Central memory CD8-positive, alpha-beta T cell (primary cell): Measurements from ENCODE around the gene BABAM2.

Experiments used
- ATAC-seq: fragments of 150-1000 bp; cut with Tn5 transposase; replicated peaks from 2 replicates; pipeline ENCODE4 v1.10.0; 2022; ENCODE audit warnings: mild to moderate bottlenecking, moderate FRiP score, moderate number of reproducible peaks; ENCODE audit not compliant: poor library complexity, severe bottlenecking; ENCODE audit errors: extremely low read depth
- DNase-seq, 2 donors: peaks; one replicate each; pipeline ENCODE4 v3.0.0; 2021; ENCODE audit warnings: low spot score in 2 of 2
- H3K27ac Mint-ChIP-seq: one replicate; pipeline ENCODE4 v1.8.0; 2022; ENCODE audit warnings: low read depth, mild to moderate bottlenecking, moderate library complexity, mixed read lengths
- H3K27me3 Mint-ChIP-seq: one replicate; pipeline ENCODE4 v1.8.0; 2022; ENCODE audit warnings: mixed read lengths
- H3K36me3 Mint-ChIP-seq: one replicate; pipeline ENCODE4 v1.8.0; 2022; ENCODE audit warnings: mild to moderate bottlenecking, moderate library complexity, mixed read lengths; ENCODE audit not compliant: insufficient read depth
- H3K4me1 Mint-ChIP-seq: one replicate; pipeline ENCODE4 v1.8.0; 2022; ENCODE audit warnings: mixed read lengths
- H3K4me3 Mint-ChIP-seq: one replicate; pipeline ENCODE4 v1.8.0; 2022; ENCODE audit warnings: mild to moderate bottlenecking, moderate library complexity, mixed read lengths
- H3K9me3 Mint-ChIP-seq: one replicate; pipeline ENCODE4 v1.8.0; 2022; ENCODE audit warnings: mixed read lengths

The BABAM2 gene

DNA sequence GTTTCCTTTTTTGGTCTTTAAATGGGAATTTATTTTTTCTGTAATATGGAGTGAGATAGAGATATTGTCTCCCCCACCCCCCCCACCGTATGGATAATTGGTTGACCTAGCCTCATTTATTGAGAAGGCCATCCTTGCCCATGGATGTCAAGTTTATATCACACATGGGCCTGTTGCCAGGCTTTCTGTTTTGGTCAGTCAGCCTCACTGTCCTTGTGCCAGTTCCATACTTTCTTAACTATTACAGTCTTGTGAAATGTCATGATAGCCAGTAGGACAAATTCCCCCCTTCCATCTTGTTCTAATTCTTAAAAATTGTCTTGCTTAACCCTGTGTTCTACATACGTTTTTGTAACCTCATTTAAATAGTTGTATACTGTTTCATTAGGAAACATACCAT is 12.5 kb downstream of the BABAM2 start:
- DNase-seq (no peak), ATAC-seq (no peak)
- Mint-ChIP-seq H3K27ac (no peak overlapping the region), H3K4me3 (no peak overlapping the region), H3K27me3 (no peaks in the 10 kb centered on the region), H3K9me3 (no peaks in the 10 kb centered on the region), H3K4me1 (peaks cover 26% of the 10 kb centered on the region), H3K36me3 (peaks cover 14% of the 10 kb centered on the region)

DNA sequence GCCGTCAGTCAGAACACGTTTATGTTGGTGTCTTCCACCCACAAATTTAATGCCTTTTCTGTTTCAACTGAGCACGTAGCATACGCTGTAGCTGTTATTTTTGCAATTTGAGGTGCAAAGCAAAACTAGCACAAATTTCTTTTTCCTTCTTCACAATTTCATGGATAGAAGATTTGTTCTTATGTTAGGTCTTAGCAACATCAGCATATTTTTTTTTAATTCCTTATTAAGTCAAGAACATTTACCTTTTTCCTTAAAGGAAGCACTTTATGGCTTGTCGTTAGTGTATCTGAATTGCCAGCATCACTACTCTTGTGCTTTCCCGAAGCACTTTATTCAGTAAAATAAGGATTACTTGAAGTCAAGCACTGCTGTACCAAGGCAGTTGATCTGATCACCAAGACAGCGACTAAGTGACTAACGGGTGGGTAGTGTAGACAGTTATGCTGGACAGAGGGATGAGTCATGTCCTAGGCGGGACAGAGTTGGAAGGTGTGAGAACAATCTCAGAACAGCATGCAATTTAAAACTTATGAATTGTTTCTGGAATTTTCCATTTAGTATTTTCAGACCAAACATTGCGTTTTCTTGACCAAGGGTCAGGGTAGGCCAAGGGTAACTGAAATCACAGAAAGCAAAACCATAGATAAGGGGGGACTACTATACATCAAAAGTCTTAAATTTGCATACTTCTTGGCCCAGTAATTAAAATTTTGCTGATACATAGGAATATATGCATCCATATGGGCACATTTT is 13.3 kb downstream of the BABAM2 start:
- no peak overlapping the region for H3K4me3 Mint-ChIP-seq
- H3K27ac Mint-ChIP-seq: no peak overlapping the region
- no peaks in the 10 kb centered on the region for H3K9me3 Mint-ChIP-seq
- peaks cover 13% of the 10 kb centered on the region for H3K36me3 Mint-ChIP-seq
- DNase-seq (no peak), ATAC-seq (no peak)
- H3K4me1 Mint-ChIP-seq: peaks cover 27% of the 10 kb centered on the region
- H3K27me3 Mint-ChIP-seq: no peaks in the 10 kb centered on the region

DNA sequence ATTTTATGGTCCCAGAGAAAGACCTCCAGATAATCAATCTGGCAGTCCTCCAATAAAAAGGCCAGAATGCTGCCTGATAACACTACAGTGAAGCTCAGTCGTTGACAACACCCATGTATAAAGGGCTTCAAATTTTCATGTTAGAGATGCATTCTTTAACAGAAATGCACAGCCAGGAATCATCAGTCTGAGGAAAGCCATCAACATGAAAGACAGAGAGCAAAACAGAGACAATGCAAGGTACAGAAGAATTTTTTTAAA is 13.8 kb downstream of the BABAM2 start:
- Mint-ChIP-seq H3K27me3 (no peaks in the 10 kb centered on the region), H3K4me3 (no peak overlapping the region), H3K9me3 (no peaks in the 10 kb centered on the region), H3K36me3 (peaks cover 13% of the 10 kb centered on the region), H3K27ac (no peak overlapping the region), H3K4me1 (peaks cover 30% of the 10 kb centered on the region)
- ATAC-seq (no peak), DNase-seq (no peak)

DNA sequence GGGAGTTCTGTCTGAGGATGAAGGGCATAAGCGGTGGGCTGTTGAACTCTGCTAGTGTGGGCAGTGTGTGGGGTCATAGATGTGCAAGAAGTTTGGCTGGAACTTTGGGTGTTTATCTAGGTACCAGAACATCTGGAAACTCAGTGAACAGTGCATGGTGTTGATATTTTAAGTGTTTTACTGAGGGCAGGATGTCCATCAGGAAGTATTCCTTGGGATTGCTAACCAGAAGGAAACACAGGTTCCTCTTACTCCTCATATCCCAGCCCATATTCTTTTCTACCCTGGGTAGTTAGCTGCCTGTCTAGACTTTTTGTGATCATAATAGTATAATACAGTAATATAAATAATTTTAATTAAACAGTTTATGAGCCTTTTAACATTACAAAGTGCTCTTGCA is 15.5 kb downstream of the BABAM2 start:
- Mint-ChIP-seq H3K4me3 (no peak overlapping the region), H3K4me1 (peaks cover 28% of the 10 kb centered on the region), H3K36me3 (peaks cover 7% of the 10 kb centered on the region), H3K27me3 (no peaks in the 10 kb centered on the region), H3K27ac (no peak overlapping the region), H3K9me3 (no peaks in the 10 kb centered on the region)
- DNase-seq: no peak
- no peak for ATAC-seq

DNA sequence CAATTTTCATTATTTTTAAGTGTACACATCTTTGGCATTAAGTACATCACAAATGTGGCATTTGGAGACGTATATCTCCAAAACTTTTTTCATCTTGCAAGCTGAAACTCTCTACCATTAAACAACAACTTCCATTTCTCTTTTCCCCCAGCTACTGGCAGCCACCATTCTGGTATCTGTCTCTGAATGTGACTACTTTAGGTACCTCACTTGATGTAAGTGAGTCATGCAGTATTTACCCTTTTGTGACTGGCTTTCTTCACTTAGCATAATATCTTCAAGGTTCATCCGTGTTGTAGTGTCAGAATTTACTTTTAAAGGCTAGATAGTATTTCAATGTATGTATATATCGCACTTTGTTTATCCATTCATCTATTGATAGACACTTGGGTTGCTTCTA is 17.0 kb downstream of the BABAM2 start:
- Mint-ChIP-seq H3K27ac (no peak overlapping the region), H3K36me3 (peaks cover 4% of the 10 kb centered on the region), H3K9me3 (no peaks in the 10 kb centered on the region), H3K4me1 (peaks cover 28% of the 10 kb centered on the region), H3K27me3 (no peaks in the 10 kb centered on the region), H3K4me3 (no peak overlapping the region)
- ATAC-seq: no peak
- DNase-seq: no peak

DNA sequence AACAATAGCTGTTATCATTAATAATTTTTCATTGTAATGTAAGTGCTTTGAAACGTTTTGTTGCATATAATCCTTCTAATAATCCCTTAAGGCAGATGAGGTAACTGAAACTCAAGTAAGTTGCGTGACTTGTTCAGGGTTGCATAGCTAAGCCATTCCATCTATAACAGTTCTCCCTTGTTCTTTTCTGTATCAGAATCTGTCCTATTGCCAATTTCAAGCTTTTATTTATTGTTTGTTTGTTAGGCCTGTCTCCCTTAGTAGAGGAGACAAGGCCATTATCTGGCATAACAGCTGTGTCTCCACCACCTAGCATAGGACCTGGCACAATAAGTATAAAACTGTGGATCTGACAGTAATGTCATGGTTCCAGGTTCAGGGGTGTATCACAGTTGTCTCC is 19.4 kb downstream of the BABAM2 start:
- no peak overlapping the region for H3K27ac Mint-ChIP-seq
- H3K27me3 Mint-ChIP-seq: no peaks in the 10 kb centered on the region
- H3K36me3 Mint-ChIP-seq: peaks cover 2% of the 10 kb centered on the region

DNA sequence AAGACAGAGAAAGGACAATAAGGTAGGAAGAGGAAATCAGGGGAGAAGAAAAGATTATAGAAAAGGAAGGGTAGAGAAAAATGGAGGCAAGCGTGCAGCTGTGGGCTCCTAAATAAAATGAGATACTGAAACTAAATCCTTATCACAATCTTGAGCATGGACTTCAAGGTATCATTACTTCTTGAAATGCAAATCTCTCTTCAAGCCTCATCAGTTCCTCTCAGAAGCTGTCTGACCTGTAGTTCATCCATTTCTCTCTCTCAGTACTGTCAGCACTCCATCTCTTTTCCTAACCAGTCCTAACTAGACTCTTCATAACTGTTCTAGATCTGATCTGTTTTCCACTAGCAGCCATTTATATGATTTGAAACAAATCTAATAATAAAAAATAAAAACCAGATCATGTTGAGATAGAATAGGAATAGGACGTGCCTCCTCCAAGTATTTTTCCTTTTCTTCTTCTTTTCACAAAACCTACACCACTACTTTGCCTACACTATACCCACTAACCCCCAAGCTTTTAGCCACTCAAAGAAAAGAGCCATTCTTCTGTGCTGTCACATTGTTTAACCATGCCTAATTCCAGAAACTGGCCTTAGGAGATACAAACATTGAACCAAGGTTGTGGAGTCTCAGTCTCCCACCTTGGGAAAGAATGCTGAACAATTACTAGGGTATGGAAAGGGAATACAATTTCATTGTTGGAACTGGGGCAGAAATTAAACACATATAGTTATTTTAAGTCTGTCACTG is 21.1 kb downstream of the BABAM2 start:
- Mint-ChIP-seq H3K27me3 (no peaks in the 10 kb centered on the region), H3K4me1 (peaks cover 18% of the 10 kb centered on the region)

More for the DNA sequence above, 19.4 kb downstream of the BABAM2 start:
- DNase-seq (no peak), ATAC-seq (no peak)
- peaks cover 26% of the 10 kb centered on the region for H3K4me1 Mint-ChIP-seq
- no peak overlapping the region for H3K4me3 Mint-ChIP-seq
- H3K9me3 Mint-ChIP-seq: no peaks in the 10 kb centered on the region

DNA sequence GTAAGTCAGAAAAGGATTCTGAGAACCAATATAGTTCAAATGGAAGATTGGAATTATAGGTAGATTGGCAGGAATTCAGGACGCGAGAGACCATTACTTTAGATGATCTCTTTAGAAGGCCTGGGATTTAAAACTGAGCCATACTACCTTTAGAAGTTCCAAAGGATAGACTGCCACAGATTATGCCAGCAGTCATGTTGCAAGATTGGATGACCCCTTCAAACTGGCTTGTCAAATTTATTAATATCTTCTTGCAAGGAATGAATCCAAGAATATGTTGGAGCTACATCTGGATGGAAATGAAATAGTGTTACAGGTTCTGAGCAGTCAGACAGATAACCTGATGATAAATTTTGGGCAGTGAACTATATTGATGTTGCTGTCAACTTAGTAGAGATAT is 22.0 kb downstream of the BABAM2 start:
- Mint-ChIP-seq H3K27me3 (no peaks in the 10 kb centered on the region), H3K9me3 (no peaks in the 10 kb centered on the region), H3K4me3 (no peak overlapping the region), H3K27ac (no peak overlapping the region), H3K4me1 (peaks cover 14% of the 10 kb centered on the region), H3K36me3 (peaks cover 2% of the 10 kb centered on the region)
- ATAC-seq (no peak), DNase-seq (no peak)

More for the DNA sequence above, 21.1 kb downstream of the BABAM2 start:
- Mint-ChIP-seq H3K27ac (no peak overlapping the region), H3K36me3 (peaks cover 2% of the 10 kb centered on the region), H3K4me3 (no peak overlapping the region), H3K9me3 (no peaks in the 10 kb centered on the region)
- no peak for ATAC-seq
- DNase-seq: no peak

DNA sequence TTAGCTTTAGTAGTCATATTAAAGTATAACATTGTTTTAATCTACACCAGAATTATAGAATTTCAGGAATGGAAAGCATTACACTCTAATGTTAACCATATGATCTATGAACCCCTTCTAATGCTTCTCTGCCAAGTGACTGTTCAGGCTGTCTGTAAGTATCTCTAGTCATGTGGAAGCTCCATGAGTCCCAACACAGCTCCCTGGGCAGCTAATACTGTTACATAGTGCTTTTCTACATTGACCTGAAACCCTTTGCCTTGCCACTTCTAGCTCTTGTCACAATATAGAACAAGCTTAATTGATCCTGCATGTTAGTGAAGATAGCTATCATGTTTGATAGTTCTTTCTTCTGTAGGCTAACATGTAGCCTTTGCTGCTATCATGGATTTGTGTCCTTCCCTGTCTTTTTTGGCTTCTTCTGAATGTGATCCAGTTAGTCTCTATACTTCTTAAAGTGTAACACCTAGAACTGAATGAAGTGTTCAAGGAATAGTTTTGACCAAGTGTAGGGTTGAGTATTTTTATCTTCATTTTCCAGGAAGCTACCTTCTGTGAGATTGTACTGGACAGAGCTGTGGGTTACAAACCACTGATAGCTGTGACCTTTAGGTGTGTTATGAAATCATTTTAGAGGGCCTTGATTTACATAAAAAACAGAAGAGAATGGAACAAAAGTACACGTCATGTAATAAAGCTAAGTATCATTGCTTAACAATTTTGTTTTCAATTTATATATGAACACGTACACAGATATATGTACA is 23.7 kb downstream of the BABAM2 start:
- H3K36me3 Mint-ChIP-seq: no peaks in the 10 kb centered on the region
- no peak overlapping the region for H3K27ac Mint-ChIP-seq
- no peaks in the 10 kb centered on the region for H3K27me3 Mint-ChIP-seq
- DNase-seq (no peak), ATAC-seq (no peak)
- H3K4me1 Mint-ChIP-seq: peaks cover 10% of the 10 kb centered on the region
- H3K4me3 Mint-ChIP-seq: no peak overlapping the region
- no peaks in the 10 kb centered on the region for H3K9me3 Mint-ChIP-seq

DNA sequence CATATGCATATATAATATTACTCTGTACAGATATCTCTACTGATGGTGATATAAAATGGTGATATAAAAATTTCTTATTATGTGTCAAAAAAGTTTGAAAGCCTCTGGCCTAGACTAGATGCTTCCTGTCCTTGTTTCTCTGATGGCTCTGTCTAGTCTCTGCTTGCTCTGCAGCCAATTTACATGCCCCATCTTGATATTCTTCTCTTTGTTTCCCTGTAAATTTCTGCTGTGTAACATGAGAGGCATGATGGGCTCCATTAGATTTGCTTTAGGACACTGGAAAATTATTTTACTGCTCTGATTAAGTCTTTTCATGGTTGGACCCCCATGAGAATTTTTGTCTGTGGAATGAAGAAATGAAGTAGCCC is 24.3 kb downstream of the BABAM2 start:
- H3K27ac Mint-ChIP-seq: no peak overlapping the region
- no peak overlapping the region for H3K4me3 Mint-ChIP-seq
- ATAC-seq (no peak), DNase-seq (no peak)
- H3K36me3 Mint-ChIP-seq: no peaks in the 10 kb centered on the region
- H3K4me1 Mint-ChIP-seq: peaks cover 5% of the 10 kb centered on the region
- no peaks in the 10 kb centered on the region for H3K27me3 Mint-ChIP-seq
- no peaks in the 10 kb centered on the region for H3K9me3 Mint-ChIP-seq

DNA sequence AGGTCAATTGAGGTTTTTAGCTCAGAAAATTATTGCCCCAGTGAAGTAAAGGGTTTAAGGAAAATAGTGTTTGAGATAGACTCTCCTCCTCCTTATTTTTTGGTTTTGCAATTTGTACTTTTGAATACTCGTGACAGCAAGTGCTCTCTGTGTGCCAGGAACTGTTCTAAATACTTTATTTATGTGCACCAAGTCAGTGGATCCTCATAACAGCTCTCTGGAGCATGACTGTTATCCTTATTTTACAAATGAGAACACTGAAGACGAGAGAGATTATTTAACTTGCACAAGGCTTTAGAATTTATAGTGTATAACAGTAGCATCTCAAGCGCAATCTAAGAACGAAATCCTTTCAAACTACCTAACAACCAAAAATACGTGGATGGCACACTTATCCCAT is 24.7 kb downstream of the BABAM2 start:
- H3K4me3 Mint-ChIP-seq: no peak overlapping the region
- H3K36me3 Mint-ChIP-seq: no peaks in the 10 kb centered on the region
- H3K9me3 Mint-ChIP-seq: no peaks in the 10 kb centered on the region
- H3K27ac Mint-ChIP-seq: no peak overlapping the region
- peaks cover 8% of the 10 kb centered on the region for H3K4me1 Mint-ChIP-seq
- H3K27me3 Mint-ChIP-seq: no peaks in the 10 kb centered on the region
- ATAC-seq (no peak), DNase-seq (no peak)

DNA sequence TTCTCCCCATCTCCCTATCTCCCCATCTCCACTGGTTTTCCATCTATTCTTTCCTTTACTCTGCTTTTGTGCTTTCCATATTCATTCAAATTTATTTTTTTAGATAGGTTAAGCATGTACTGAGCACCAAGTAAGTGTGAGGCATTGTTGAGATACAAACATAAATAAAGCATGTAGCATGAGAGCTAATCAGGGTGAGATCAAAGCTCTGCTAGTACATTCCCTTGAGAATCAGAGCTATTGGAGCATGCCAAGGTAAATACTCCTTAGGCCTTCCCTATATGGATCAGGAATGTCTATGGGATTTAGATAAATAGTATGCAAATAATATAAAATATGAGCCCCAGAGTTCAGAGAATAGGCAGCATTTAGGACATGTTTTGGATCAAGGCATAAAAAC is 25.3 kb downstream of the BABAM2 start:
- Mint-ChIP-seq H3K9me3 (no peaks in the 10 kb centered on the region), H3K27ac (no peak overlapping the region), H3K4me3 (no peak overlapping the region), H3K4me1 (peaks cover 13% of the 10 kb centered on the region), H3K36me3 (no peaks in the 10 kb centered on the region), H3K27me3 (no peaks in the 10 kb centered on the region)
- DNase-seq (no peak), ATAC-seq (no peak)
